BE2C (cell line): ENCODE results near the gene SH3GL1.

ENCODE experiments used
- DNase-seq: peaks from one replicate; pipeline ENCODE4 v3.0.0-alpha.2; 2020
- H3K27me3 ChIP-seq: fragments of 250-450 bp; sonication (Bioruptor Pico); 2 replicates; pipeline ENCODE4 v1.5.1; 2020; ENCODE audit warnings: mild to moderate bottlenecking
- H3K36me3 ChIP-seq: fragments of 250-450 bp; sonication (Bioruptor Pico); 2 replicates; pipeline ENCODE4 v1.5.1; 2020; ENCODE audit warnings: mild to moderate bottlenecking
- H3K4me1 ChIP-seq: fragments of 250-450 bp; sonication (Bioruptor Pico); 2 replicates; pipeline ENCODE4 v1.5.1; 2020
- H3K4me3 ChIP-seq: 2 replicates; pipeline ENCODE4 v1.5.1; 2011; ENCODE audit warnings: low read depth, low read length
- H3K9me3 ChIP-seq: fragments of 250-450 bp; sonication (Bioruptor Pico); 2 replicates; pipeline ENCODE4 v1.5.1; 2020
- CTCF ChIP-seq: IDR thresholded peaks from 2 replicates; pipeline ENCODE4 v1.5.1; 2012; ENCODE audit warnings: mild to moderate bottlenecking, low read depth, low read length

Gene SH3GL1

DNA sequence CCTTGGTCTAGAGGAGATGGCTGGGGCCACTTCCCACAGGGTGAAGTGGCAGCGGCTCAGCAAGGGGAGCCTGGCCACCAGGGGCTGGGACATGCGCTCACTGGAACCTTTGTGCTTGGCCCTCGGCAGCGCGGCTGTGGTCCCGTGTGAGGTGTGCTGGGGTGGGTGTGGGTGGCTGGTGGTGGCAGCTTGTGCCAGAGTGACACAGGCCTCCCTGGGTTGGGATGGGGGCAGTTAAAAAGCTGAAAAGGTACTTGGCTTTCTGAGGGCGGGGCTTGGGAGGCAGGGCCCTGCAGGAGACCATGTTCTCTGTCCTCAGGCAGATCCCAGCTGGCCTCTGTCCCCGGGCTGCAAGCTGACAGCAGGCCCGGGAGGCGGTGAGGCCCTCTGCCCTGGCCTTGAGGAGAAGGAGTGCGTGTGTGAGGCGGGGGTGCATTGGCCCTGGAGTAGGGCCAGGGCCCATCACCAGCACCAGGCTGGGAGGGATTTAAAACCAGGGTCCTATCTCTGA is 39.7 kb downstream of the SH3GL1 start:
- H3K4me1 ChIP-seq, result no peaks in the 10 kb centered on the region
- no peak overlapping the region for H3K4me3 ChIP-seq
- no peak for DNase-seq
- TF ChIP-seq CTCF, result no peak
- no peaks in the 10 kb centered on the region for H3K27me3 ChIP-seq
- no peaks in the 10 kb centered on the region for H3K9me3 ChIP-seq
- peaks cover 76% of the 10 kb centered on the region for H3K36me3 ChIP-seq

DNA sequence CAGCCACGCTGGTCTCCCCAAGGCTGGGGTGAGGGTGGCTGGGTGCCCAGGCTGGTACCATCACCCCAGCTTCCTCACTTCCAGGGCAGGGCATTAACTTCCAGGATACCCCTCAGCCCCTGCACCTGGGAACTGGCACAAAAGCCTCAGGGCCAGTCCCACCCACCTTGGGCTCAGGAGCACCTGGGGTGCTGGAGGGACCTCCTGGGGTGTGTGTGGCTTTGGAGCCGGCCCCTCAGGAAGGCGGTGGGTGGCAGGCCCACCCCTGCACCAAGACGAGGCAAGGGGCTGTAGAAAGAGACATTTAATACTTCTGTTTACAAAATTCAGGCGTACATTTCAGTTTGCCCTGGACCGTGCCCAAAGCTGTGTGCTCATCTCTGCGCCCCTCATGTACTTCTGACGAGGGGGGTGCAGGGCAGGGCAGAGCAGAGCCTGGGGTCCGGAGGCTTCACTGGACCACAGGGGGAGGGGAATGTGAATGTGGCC is 40.2 kb downstream of the SH3GL1 start:
- Histone ChIP-seq H3K9me3 (no peaks in the 10 kb centered on the region), H3K36me3 (peaks cover 71% of the 10 kb centered on the region), H3K4me3 (no peak overlapping the region), H3K27me3 (no peaks in the 10 kb centered on the region), H3K4me1 (no peaks in the 10 kb centered on the region)
- no peak for TF ChIP-seq CTCF
- no peak for DNase-seq

DNA sequence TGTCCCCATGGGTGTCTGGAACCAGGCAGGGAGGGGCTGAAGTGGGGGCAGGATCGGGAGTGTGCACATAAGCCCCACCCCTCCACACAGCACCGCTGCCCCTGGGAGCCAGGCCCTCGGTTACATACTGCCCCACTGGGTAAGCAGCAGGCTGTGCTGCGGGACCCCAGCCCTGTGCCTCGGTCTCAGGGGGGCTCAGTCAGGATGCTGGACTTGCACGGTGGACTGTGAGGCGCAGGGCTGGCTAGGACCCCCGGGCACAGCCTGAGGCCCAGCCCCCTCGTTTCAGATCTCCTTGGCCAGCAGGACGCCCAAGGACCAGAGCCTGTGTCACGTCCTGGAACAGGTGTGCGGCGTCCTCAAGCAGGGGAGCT is 40.7 kb downstream of the SH3GL1 start:
- Histone ChIP-seq H3K27me3 (no peaks in the 10 kb centered on the region), H3K4me1 (no peaks in the 10 kb centered on the region), H3K9me3 (no peaks in the 10 kb centered on the region), H3K4me3 (no peak overlapping the region), H3K36me3 (peaks cover 67% of the 10 kb centered on the region)
- TF ChIP-seq CTCF, result no peak
- no peak for DNase-seq

DNA sequence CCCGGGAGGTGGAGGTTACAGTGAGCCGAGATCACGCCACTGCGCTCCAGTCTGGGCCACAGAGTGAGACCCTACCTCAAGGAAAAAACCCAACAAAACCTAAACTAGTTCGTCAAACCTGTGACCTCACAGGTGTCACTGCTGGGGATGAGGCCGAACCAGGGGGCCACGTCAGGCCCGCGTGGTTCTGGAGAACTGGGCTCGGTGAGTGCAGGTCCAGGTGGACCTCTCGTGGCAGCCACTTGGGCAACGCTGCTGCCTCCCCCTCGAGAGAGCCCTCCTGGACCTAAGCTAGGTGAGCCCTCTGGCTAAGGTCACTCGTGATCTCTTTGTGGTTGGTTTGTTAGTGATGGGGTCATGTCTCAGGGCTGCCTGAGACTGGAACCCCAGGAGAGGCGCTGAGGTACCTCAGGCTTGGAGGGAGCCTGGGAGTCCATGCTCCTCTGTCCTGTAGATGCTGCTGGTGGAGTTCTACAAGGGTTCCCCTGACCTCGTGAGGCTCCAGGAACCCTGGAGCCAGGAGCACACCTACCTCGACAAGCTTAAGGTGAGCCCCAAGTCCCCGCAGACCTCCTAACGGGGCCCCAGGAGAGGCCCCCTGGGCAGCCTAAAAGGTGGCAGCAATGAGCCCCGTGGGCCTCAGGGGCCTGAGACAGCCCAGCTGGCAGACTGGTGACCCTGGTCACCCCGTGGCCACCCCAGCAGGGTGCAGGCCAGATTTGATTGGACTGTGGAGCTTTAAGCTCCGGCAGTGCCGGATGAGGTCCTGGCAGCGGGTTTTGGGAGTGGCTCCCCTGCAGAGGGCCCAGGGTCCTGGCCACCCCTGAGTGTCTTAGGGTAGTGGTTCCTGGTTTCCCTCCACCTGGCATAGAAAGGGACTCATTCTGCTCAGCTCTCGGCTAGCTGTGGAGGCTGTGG is 41.4 kb downstream of the SH3GL1 start:
- Histone ChIP-seq H3K36me3 (peaks cover 64% of the 10 kb centered on the region), H3K27me3 (no peaks in the 10 kb centered on the region), H3K9me3 (no peaks in the 10 kb centered on the region), H3K4me3 (no peak overlapping the region), H3K4me1 (no peaks in the 10 kb centered on the region)
- DNase-seq, result no peak
- no peak for TF ChIP-seq CTCF

DNA sequence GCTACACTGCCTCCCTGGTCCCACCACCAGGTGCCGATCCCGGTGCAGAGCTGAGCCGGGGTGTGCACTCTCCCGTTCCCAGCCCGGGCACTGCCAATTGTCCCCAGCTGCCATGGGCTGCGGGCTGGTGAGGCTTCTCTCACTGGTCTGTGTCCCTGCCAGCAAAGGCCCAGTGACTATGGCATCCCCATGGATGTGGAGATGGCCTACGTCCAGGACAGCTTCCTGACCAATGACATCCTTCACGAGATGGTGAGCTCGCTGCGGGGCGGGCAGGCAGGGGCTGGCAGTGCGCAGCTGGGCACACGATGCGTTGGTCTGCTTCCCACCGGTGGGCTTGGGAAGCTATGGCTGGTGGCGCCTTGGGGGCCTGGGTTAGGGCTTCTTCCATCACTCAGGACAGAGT is 42.4 kb downstream of the SH3GL1 start:
- TF ChIP-seq CTCF, result no peak
- no peaks in the 10 kb centered on the region for H3K9me3 ChIP-seq
- no peak overlapping the region for H3K4me3 ChIP-seq
- DNase-seq, result no peak
- H3K4me1 ChIP-seq, result no peaks in the 10 kb centered on the region
- peaks cover 54% of the 10 kb centered on the region for H3K36me3 ChIP-seq
- H3K27me3 ChIP-seq, result no peaks in the 10 kb centered on the region
